Measurements from ENCODE around the gene PAPLN. TPM values are rescaled to one million over a fixed set of nuclear protein-coding genes. Genes with fewer than 3 reads are reported as not detected.
"Not testable (repeated sequence)": the region's sequence is repeated elsewhere in the genome, so short reads cannot be mapped to it uniquely, and the experiment has no call there.

PAPLN gene
- total and polyA plus RNA-seq, 2 experiments from 2014 or later, result 2.8 to 13.2 TPM

GRCh38 chr14:73191441-73191840 lies 45.9 kb upstream of the PAPLN start (continued):
- TF ChIP-seq JUNB (IDR thresholded peaks at IDR 0.05; ENCODE audit: unreplicated experiment) (no peak), ZNF114 (CRISPR knock-in tag; IDR thresholded peaks at IDR 0.05) (no peak), POLR2AphosphoS5 (IDR thresholded peaks at IDR 0.05; ENCODE audit: low read depth) (no peak)
- TF ChIP-seq, protein P1, sequence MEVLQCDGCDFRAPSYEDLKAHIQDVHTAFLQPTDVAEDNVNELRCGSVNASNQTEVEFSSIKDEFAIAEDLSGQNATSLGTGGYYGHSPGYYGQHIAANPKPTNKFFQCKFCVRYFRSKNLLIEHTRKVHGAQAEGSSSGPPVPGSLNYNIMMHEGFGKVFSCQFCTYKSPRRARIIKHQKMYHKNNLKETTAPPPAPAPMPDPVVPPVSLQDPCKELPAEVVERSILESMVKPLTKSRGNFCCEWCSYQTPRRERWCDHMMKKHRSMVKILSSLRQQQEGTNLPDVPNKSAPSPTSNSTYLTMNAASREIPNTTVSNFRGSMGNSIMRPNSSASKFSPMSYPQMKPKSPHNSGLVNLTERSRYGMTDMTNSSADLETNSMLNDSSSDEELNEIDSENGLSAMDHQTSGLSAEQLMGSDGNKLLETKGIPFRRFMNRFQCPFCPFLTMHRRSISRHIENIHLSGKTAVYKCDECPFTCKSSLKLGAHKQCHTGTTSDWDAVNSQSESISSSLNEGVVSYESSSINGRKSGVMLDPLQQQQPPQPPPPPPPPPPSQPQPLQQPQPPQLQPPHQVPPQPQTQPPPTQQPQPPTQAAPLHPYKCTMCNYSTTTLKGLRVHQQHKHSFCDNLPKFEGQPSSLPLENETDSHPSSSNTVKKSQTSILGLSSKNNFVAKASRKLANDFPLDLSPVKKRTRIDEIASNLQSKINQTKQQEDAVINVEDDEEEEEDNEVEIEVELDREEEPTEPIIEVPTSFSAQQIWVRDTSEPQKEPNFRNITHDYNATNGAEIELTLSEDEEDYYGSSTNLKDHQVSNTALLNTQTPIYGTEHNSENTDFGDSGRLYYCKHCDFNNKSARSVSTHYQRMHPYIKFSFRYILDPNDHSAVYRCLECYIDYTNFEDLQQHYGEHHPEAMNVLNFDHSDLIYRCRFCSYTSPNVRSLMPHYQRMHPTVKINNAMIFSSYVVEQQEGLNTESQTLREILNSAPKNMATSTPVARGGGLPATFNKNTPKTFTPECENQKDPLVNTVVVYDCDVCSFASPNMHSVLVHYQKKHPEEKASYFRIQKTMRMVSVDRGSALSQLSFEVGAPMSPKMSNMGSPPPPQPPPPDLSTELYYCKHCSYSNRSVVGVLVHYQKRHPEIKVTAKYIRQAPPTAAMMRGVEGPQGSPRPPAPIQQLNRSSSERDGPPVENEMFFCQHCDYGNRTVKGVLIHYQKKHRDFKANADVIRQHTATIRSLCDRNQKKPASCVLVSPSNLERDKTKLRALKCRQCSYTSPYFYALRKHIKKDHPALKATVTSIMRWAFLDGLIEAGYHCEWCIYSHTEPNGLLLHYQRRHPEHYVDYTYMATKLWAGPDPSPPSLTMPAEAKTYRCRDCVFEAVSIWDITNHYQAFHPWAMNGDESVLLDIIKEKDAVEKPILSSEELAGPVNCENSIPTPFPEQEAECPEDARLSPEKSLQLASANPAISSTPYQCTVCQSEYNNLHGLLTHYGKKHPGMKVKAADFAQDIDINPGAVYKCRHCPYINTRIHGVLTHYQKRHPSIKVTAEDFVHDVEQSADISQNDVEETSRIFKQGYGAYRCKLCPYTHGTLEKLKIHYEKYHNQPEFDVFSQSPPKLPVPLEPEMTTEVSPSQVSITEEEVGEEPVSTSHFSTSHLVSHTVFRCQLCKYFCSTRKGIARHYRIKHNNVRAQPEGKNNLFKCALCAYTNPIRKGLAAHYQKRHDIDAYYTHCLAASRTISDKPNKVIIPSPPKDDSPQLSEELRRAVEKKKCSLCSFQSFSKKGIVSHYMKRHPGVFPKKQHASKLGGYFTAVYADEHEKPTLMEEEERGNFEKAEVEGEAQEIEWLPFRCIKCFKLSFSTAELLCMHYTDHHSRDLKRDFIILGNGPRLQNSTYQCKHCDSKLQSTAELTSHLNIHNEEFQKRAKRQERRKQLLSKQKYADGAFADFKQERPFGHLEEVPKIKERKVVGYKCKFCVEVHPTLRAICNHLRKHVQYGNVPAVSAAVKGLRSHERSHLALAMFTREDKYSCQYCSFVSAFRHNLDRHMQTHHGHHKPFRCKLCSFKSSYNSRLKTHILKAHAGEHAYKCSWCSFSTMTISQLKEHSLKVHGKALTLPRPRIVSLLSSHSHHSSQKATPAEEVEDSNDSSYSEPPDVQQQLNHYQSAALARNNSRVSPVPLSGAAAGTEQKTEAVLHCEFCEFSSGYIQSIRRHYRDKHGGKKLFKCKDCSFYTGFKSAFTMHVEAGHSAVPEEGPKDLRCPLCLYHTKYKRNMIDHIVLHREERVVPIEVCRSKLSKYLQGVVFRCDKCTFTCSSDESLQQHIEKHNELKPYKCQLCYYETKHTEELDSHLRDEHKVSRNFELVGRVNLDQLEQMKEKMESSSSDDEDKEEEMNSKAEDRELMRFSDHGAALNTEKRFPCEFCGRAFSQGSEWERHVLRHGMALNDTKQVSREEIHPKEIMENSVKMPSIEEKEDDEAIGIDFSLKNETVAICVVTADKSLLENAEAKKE (CRISPR knock-in tag; IDR thresholded peaks at IDR 0.05), result no peak

DNA sequence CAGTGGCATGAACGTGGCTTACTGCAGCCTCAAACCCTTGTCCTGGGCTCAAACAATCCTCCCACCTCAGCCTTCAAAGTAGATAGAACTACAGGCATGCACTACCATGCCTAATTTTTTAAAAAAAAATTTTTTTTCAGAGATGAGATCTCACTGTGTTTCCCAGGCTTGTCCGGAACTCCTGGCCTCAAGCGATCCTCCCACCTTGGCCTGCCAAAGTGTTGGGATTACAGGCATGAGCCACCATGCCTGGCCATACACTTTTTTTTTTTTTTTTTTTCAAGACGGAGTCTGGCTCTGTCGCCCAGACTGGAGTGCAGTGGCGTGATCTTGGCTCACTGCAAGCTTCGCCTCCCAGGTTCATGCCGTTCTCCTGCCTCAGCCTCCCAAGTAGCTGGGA lies 43.0 kb upstream of the PAPLN start:
- not testable (repeated sequence) for H3K4me3 Mint-ChIP-seq; H3K4me2 ChIP-seq; H3K27ac Mint-ChIP-seq; H3K36me3 ChIP-seq (ENCODE audit: insufficient read depth); H4K20me1 ChIP-seq (replicated peaks; ENCODE audit: insufficient read depth); H3K27me3 ChIP-seq (ENCODE audit: insufficient read depth); H3K79me2 ChIP-seq (replicated peaks; ENCODE audit: insufficient read depth); H3F3A ChIP-seq (replicated peaks; ENCODE audit: low read depth); H3K27me3 Mint-ChIP-seq (ENCODE audit: insufficient read depth, low read depth, poor library complexity); H3K4me3 ChIP-seq; H3K9me2 ChIP-seq (ENCODE audit: insufficient read depth); H3K27ac ChIP-seq (ENCODE audit: low read depth); ATAC-seq; H3K9me3 Mint-ChIP-seq; H2AFZ ChIP-seq; DNase-seq (ENCODE audit: low spot score)
- Mint-ChIP-seq H3K36me3 (ENCODE audit: low read depth) (peaks cover 49% of the 10 kb centered on the region), H3K4me1 (peaks cover 16% of the 10 kb centered on the region)
- H3K4me1 ChIP-seq (ENCODE audit: insufficient read depth), result peaks cover 16% of the 10 kb centered on the region; the same call in 1 of the 2 replicates

DNA sequence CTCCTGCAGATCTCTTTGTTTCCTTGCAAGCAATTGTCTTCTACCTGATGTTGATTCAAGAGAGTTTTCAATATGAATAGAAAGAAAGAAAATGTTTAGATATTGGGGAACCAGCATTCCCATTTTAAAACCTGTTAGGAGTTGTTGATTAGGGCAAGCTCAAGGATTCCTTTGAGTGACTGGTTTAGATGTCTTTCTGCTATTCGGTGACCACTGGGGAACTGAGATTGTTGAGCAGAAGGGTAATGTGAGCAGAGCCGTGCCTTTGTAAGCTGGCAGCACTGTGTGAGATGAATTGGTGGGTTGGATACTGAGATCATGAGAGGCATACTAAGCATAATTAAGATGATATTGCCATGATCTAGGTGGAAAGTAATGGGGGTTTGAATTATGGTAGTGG lies 39.1 kb upstream of the PAPLN start:
- Histone ChIP-seq H3K4me1 (ENCODE audit: insufficient read depth) (peaks cover 16% of the 10 kb centered on the region; the same call in 1 of the 2 replicates), H4K20me1 (replicated peaks; ENCODE audit: insufficient read depth) (peaks cover 9% of the 10 kb centered on the region; the same call in 1 of the 2 replicates), H3K27me3 (ENCODE audit: insufficient read depth) (no peaks in the 10 kb centered on the region), H3K79me2 (replicated peaks; ENCODE audit: insufficient read depth) (no peaks in the 10 kb centered on the region), H3K36me3 (ENCODE audit: insufficient read depth) (no peaks in the 10 kb centered on the region; the same call in 1 of the 2 replicates), H3K27ac (ENCODE audit: low read depth) (no peak overlapping the region), H3K9me2 (ENCODE audit: insufficient read depth) (no peaks in the 10 kb centered on the region), H2AFZ (no peak overlapping the region), H3F3A (replicated peaks; ENCODE audit: low read depth) (no peaks in the 10 kb centered on the region; the same call in 1 of the 2 replicates), H3K4me3 (no peak overlapping the region), H3K4me2 (peak overlapping the region; percentile 34)
- peaks cover 43% of the 10 kb centered on the region for H3K36me3 Mint-ChIP-seq (ENCODE audit: low read depth)
- TF ChIP-seq EZH2phosphoT487 (IDR thresholded peaks at IDR 0.05; ENCODE audit: unreplicated experiment), result no peak
- TF ChIP-seq STAT1 (IDR thresholded peaks at IDR 0.05; ENCODE audit: unreplicated experiment), result no peak
- no peak for TF ChIP-seq ETS1 (IDR thresholded peaks at IDR 0.05)
- TF ChIP-seq JUNB (IDR thresholded peaks at IDR 0.05; ENCODE audit: unreplicated experiment), result no peak
- TF ChIP-seq, protein P2, sequence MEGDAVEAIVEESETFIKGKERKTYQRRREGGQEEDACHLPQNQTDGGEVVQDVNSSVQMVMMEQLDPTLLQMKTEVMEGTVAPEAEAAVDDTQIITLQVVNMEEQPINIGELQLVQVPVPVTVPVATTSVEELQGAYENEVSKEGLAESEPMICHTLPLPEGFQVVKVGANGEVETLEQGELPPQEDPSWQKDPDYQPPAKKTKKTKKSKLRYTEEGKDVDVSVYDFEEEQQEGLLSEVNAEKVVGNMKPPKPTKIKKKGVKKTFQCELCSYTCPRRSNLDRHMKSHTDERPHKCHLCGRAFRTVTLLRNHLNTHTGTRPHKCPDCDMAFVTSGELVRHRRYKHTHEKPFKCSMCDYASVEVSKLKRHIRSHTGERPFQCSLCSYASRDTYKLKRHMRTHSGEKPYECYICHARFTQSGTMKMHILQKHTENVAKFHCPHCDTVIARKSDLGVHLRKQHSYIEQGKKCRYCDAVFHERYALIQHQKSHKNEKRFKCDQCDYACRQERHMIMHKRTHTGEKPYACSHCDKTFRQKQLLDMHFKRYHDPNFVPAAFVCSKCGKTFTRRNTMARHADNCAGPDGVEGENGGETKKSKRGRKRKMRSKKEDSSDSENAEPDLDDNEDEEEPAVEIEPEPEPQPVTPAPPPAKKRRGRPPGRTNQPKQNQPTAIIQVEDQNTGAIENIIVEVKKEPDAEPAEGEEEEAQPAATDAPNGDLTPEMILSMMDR (conservative IDR thresholded peaks at IDR 0.05; ENCODE audit: low read depth in 2 of 2), result no peak
- H3K4me1 Mint-ChIP-seq, result peaks cover 16% of the 10 kb centered on the region
- H3K9me3 Mint-ChIP-seq, result no peaks in the 10 kb centered on the region
- DNase-seq (ENCODE audit: low spot score) (peak; percentile 42), ATAC-seq (peak; percentile 76)
- H3K27ac Mint-ChIP-seq, result no peak overlapping the region
- no peak overlapping the region for H3K4me3 Mint-ChIP-seq
- peaks cover 3% of the 10 kb centered on the region for H3K27me3 Mint-ChIP-seq (ENCODE audit: insufficient read depth, low read depth, poor library complexity)

Data from GM23338 (cell line).